ENCODE data around the gene PLXNB2. TPM values are rescaled to one million over a fixed set of nuclear protein-coding genes. Genes with fewer than 3 reads are reported as not detected.

Gene PLXNB2
- total RNA-seq, 3 donors from 2014 or later (not counting 1 experiment from before 2014, with no cell fraction given), result 6.0 to 34.7 (median 18.9) TPM

DNA sequence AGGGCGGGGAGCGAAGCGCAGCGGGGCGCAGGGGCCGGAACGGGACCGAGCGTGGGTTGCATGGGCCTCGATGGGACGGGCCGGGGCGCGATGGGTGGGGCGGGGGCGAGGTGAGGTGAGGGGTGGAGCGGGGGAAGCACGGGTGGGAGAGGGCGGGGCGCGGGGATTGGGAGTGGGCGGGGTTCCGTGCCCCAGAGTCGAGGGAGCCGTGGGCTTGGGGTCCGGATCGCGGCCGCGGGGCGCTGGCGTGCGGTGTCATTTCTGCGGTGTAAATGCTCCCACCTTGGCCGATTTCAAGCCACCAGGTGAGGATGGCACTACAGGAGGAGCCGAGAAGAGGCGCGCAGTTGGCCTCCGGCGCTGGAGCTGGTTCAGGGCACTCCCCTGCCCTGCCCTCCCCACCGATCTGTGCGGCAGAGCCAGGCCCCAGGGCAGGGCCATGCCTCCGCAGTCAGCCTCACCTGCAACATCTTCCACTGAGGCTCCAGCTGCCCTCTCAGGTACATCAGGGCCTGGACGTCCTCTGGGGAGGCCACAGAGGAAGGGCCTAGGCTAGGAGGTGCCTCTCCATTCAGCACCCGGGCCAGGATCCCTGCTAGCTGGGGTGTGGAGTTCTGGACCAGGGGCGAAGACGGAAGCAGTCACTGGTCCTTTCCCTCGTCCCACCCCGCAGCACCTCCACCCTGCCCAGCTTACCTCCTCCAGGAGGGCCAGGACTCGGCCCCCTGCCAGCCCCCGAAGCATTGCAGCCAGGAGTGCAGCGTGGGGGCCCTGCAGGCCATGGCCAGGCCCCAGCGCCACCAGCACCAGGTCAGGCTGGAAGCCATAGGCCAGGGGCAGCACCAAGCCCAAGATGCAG, 62.0 kb downstream of the PLXNB2 start:
- WGBS (ENCODE audit: insufficient coverage), result 18% methylated on average over 53 of the region's 53 CpGs
- TF ChIP-seq CTCF (IDR thresholded peaks at IDR 0.05), result no peak
- intact Hi-C loops (cut with micrococcal nuclease), result no loop called here
- Histone ChIP-seq H3K27me3 (ENCODE audit: control insufficient read depth, insufficient read depth, low read length) (no peaks in the 10 kb centered on the region), H3K9me3 (ENCODE audit: control insufficient read depth, insufficient read depth, low read length) (no peaks in the 10 kb centered on the region), H3K36me3 (ENCODE audit: control insufficient read depth, insufficient read depth, low read length) (peaks cover 21% of the 10 kb centered on the region), H3K4me3 (ENCODE audit: low read length) (peak overlapping the region; percentile 66), H3K27ac (ENCODE audit: low read length) (peak overlapping the region; percentile 87), H3K4me1 (ENCODE audit: control insufficient read depth, insufficient read depth, low read length) (peaks cover 82% of the 10 kb centered on the region)
- H3K27ac Mint-ChIP-seq, result peak overlapping the region; percentile 96 to 98
- H3K4me3 Mint-ChIP-seq, result peak overlapping the region; percentile 99
- peaks cover 23 to 42% of the 10 kb centered on the region in 2 donors for H3K4me1 Mint-ChIP-seq
- no peak for ATAC-seq
- no peaks in the 10 kb centered on the region for H3K9me3 Mint-ChIP-seq
- DNase-seq, result no peak
- no peaks in the 10 kb centered on the region for H3K36me3 Mint-ChIP-seq
- no peaks in the 10 kb centered on the region for H3K27me3 Mint-ChIP-seq (ENCODE audit: low read depth in 2 of 2)

DNA sequence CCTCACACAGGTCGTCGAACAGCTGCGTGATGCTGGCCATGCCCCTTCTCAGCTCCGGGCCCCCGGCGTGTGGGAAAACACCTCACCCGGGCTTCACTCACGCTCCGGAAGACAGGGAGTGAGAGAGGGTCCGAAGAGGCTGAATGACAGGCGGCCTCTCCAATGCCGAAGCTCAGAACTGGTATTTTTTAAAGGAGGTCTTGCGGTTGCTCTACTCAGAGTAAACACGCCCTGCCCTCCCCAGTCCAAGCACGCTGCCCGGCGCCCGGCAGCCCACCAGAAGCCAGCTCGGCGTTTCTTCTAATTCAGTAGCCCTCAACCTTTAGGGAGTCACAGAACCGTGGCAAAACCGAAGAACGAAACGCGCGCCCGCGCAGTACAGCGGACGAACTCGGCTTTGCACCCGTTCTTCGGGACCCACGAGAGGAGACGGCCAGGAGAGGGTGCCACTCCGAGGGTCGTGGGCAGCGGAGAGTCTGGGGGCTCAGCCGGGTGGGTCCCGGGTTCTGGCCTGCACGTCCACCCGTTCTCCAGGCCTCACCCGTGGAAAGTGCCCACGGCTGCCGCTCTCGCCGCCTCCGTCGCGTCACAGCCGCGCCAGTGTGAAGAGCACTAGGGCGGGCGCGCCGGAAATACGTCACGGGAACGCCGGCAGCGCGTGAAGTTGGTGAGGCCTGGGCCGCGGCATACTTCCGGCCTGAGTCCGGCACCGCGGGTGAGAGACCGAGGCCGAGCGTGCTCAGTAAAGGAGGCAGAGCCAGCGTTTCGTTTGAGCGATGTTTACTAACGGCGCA, 62.8 kb downstream of the PLXNB2 start, which contains the start of gene TUBGCP6:
TUBGCP6 (minus strand) TSS at position 604 of the 794 bp plus-strand sequence; CDS start at position 40, 564 bp downstream.
- Mint-ChIP-seq H3K27ac (peak within 1 kb of the TSS; percentile 96 to 98), H3K4me1 (peaks cover 23 to 34% of the 10 kb centered on the region in 2 donors), H3K27me3 (ENCODE audit: low read depth in 2 of 2) (no peaks in the 10 kb centered on the region), H3K4me3 (peak within 1 kb of the TSS; percentile 99), H3K36me3 (no peaks in the 10 kb centered on the region), H3K9me3 (no peaks in the 10 kb centered on the region)
- intact Hi-C loops (cut with micrococcal nuclease), result no loop called here
- Histone ChIP-seq H3K9me3 (ENCODE audit: control insufficient read depth, insufficient read depth, low read length) (no peaks in the 10 kb centered on the region), H3K27me3 (ENCODE audit: control insufficient read depth, insufficient read depth, low read length) (no peaks in the 10 kb centered on the region), H3K36me3 (ENCODE audit: control insufficient read depth, insufficient read depth, low read length) (peaks cover 27% of the 10 kb centered on the region), H3K27ac (ENCODE audit: low read length) (peak within 1 kb of the TSS; percentile 87), H3K4me1 (ENCODE audit: control insufficient read depth, insufficient read depth, low read length) (peaks cover 73% of the 10 kb centered on the region), H3K4me3 (ENCODE audit: low read length) (peak within 1 kb of the TSS; percentile 66)
- no peak for TF ChIP-seq CTCF (IDR thresholded peaks at IDR 0.05)
- DNase-seq, result peak; percentile 94 to 96
- ATAC-seq, result peak; percentile 78 to 91 (median 81)
- whole genome bisulfite sequencing (ENCODE audit: insufficient coverage), result under 1% methylated on average over 76 of the region's 76 CpGs

- H3K4me3 Mint-ChIP-seq, result peak overlapping the region; percentile 99
- peak overlapping the region; percentile 96 to 98 for H3K27ac Mint-ChIP-seq
- Histone ChIP-seq H3K27me3 (ENCODE audit: control insufficient read depth, insufficient read depth, low read length) (no peaks in the 10 kb centered on the region), H3K9me3 (ENCODE audit: control insufficient read depth, insufficient read depth, low read length) (no peaks in the 10 kb centered on the region), H3K4me1 (ENCODE audit: control insufficient read depth, insufficient read depth, low read length) (peaks cover 66% of the 10 kb centered on the region), H3K27ac (ENCODE audit: low read length) (peak overlapping the region; percentile 87), H3K36me3 (ENCODE audit: control insufficient read depth, insufficient read depth, low read length) (peaks cover 30% of the 10 kb centered on the region), H3K4me3 (ENCODE audit: low read length) (peak overlapping the region; percentile 66)
- H3K27me3 Mint-ChIP-seq (ENCODE audit: low read depth in 2 of 2), result no peaks in the 10 kb centered on the region
- H3K4me1 Mint-ChIP-seq, result peaks cover 23 to 33% of the 10 kb centered on the region in 2 donors
- no peak for ATAC-seq
- no peaks in the 10 kb centered on the region for H3K36me3 Mint-ChIP-seq
- WGBS (ENCODE audit: insufficient coverage), result 24% methylated on average over 25 of the region's 27 CpGs
- intact Hi-C loops (cut with micrococcal nuclease), result no loop called here
- H3K9me3 Mint-ChIP-seq, result no peaks in the 10 kb centered on the region
- TF ChIP-seq CTCF (IDR thresholded peaks at IDR 0.05), result no peak
- DNase-seq, result peak in 1 of 2 donors; percentile 40
Measured at GRCh38 chr22:50243685-50244419, 63.6 kb downstream of the PLXNB2 start.

Data from natural killer cell (primary cell).